Right lobe of liver (tissue), 4 donors: ENCODE data around the gene MID1.

Experiments
- CTCF ChIP-seq, 4 donors: fragments of 200-600 bp in 3 of 4; fragments of 450-650 bp in 1 of 4; IDR thresholded peaks; one replicate each; pipeline versions ENCODE4 v1.5.1 to v1.8.0; 2016 to 2022; ENCODE audit warnings: antibody characterized with exemption in 4 of 4, mild to moderate bottlenecking in 2 of 4
- POLR2A ChIP-seq: fragments of 450-650 bp; IDR thresholded peaks from one replicate; pipeline ENCODE4 v1.6.1; 2017; ENCODE audit warnings: antibody characterized with exemption, mild to moderate bottlenecking
- donor health status: DM: no; HTN: no; CAD: no.
- donor health status: DM: no; HTN: no; CAD: no.
- donor health status: DM: no; HTN: yes; CAD: no.

GRCh38 chrX:10564484-10564883, 55.9 kb downstream of the MID1 start:
- TF ChIP-seq POLR2A, result no peak
- TF ChIP-seq CTCF (IDR thresholded peaks at IDR 0.05), result no peak
